ENCODE measurements around the gene KRT35.

GRCh38 chr17:41483531-41483930 lies 2.6 kb upstream of the KRT35 start:
- no peak for TF ChIP-seq CTCF (IDR thresholded peaks at IDR 0.05)
- no peak for TF ChIP-seq EP300 (IDR thresholded peaks at IDR 0.05)
- TF ChIP-seq POLR2AphosphoS5 (IDR thresholded peaks at IDR 0.05), result no peak
- TF ChIP-seq POLR2A (IDR thresholded peaks at IDR 0.05; ENCODE audit: low read depth), result no peak

Measured in esophagus muscularis mucosa (tissue), 4 donors.